Measurements from ENCODE around the gene SETBP1.

Gene SETBP1

GRCh38 chr18:44998360-44998759 lies 317.7 kb downstream of the SETBP1 start:
- in situ Hi-C loops (cut with HindIII; ENCODE audit: low pct_ligation_motif_present, low sequenced_read_pairs), result no loop called here
- no peaks in the 10 kb centered on the region for H3K36me3 ChIP-seq (replicated peaks)
- no peak overlapping the region for H3K4me3 ChIP-seq (ENCODE audit: low read depth, low read length)
- no peak for TF ChIP-seq CTCF (IDR thresholded peaks at IDR 0.05; ENCODE audit: low read depth, low read length, missing control alignments)
- DNase-seq, result no peak
- no peak overlapping the region for H3K27ac ChIP-seq
- no peaks in the 10 kb centered on the region for H3K27me3 ChIP-seq (replicated peaks)

DNA sequence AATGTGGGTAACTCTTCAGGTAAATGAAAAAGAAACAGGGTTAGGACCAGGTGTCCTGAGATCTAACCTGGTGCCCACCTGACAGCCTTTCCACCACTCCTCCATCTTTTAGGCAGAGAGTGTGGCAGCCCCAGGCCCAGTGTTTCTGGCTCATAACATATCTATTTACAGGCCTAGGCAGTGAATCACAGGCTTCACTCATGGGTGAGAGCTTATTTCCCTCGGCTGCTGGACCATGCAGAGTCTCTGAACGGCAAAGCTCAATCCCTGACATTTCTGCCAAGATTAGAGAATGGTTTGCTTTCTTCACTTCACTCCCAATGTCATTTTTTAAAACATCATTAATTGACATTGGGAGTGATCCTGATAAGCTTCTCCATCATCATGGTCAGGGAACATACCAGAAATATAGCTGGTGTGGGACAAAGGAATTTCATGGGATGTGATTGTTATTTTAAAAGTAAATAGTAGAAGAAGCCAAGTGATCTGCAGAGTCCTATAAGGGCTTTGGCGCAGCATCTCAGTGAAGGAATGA lies 323.9 kb downstream of the SETBP1 start:
- Histone ChIP-seq H3K27ac (no peak overlapping the region), H3K36me3 (replicated peaks) (no peaks in the 10 kb centered on the region), H3K27me3 (replicated peaks) (no peaks in the 10 kb centered on the region), H3K4me3 (ENCODE audit: low read depth, low read length) (no peak overlapping the region)
- DNase-seq, result no peak
- no peak for TF ChIP-seq CTCF (IDR thresholded peaks at IDR 0.05; ENCODE audit: low read depth, low read length, missing control alignments)
- in situ Hi-C loops (cut with HindIII; ENCODE audit: low pct_ligation_motif_present, low sequenced_read_pairs), result no loop called here

- in situ Hi-C loops (cut with HindIII; ENCODE audit: low pct_ligation_motif_present, low sequenced_read_pairs), result no loop called here
- Histone ChIP-seq H3K36me3 (replicated peaks) (no peaks in the 10 kb centered on the region), H3K27ac (no peak overlapping the region), H3K27me3 (replicated peaks) (no peaks in the 10 kb centered on the region), H3K4me3 (ENCODE audit: low read depth, low read length) (no peak overlapping the region)
- no peak for TF ChIP-seq CTCF (IDR thresholded peaks at IDR 0.05; ENCODE audit: low read depth, low read length, missing control alignments)
- DNase-seq, result no peak
These were observed 326.2 kb downstream of the SETBP1 start for GRCh38 chr18:45006934-45007333.

DNA sequence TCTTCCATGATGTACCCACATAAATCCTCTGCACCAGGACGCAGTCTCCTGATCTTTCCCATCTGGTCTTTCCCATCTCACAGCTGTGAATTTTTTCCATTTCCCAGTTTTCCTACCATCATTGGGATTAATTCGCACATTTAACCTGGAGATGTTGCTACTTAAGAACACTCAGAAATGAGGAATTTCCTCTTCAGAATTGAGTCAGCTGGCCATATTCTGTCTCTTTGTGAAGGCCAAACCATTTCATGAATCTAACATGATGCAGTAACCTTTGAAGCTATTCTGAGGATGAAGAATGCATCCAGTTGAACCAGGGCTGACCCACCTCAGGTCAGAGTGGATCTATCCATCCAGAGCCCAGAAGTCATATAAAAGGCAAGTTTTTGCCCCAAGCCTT lies 326.8 kb downstream of the SETBP1 start:
- no peak for DNase-seq
- in situ Hi-C loops (cut with HindIII; ENCODE audit: low pct_ligation_motif_present, low sequenced_read_pairs), result no loop called here
- Histone ChIP-seq H3K27me3 (replicated peaks) (no peaks in the 10 kb centered on the region), H3K4me3 (ENCODE audit: low read depth, low read length) (no peak overlapping the region), H3K36me3 (replicated peaks) (no peaks in the 10 kb centered on the region), H3K27ac (no peak overlapping the region)
- no peak for TF ChIP-seq CTCF (IDR thresholded peaks at IDR 0.05; ENCODE audit: low read depth, low read length, missing control alignments)

DNA sequence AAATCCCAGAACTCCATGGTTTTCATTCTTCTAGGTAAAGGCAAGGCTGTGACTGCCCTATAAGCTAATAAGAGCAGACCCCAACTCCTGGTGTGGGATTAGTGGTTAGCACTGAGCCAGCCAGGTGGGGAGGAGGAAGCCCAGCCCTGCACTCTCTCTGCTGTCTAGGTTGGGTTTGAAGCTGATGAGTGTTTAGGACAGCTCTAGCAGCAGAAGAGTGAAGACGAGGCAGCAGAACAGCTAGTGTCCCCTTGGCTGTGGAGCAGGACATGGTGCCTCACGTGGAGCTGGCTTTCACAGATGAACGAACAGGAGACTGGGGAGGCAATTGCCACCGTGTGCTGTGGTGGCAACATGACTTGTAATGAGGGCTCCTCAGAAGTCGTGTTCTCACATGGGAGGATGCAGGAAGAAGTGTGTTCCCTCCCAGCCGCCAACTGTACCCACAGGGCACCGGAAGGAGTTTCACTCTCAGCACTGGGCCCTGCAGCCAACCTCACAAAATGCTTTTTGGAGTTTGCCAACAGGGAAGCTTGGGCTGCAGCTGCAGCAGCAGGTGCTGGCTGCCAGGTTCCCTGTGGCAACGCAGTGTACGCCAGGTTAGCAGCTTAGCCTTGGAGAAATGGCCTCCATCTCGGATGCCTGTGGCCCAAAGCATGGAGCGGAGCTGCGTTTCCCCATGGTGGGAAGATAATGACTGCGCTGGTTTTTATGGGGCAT lies 328.2 kb downstream of the SETBP1 start:
- Histone ChIP-seq H3K27ac (no peak overlapping the region), H3K4me3 (ENCODE audit: low read depth, low read length) (no peak overlapping the region), H3K36me3 (replicated peaks) (no peaks in the 10 kb centered on the region), H3K27me3 (replicated peaks) (no peaks in the 10 kb centered on the region)
- no peak for DNase-seq
- in situ Hi-C loops (cut with HindIII; ENCODE audit: low pct_ligation_motif_present, low sequenced_read_pairs), result no loop called here
- no peak for TF ChIP-seq CTCF (IDR thresholded peaks at IDR 0.05; ENCODE audit: low read depth, low read length, missing control alignments)

DNA sequence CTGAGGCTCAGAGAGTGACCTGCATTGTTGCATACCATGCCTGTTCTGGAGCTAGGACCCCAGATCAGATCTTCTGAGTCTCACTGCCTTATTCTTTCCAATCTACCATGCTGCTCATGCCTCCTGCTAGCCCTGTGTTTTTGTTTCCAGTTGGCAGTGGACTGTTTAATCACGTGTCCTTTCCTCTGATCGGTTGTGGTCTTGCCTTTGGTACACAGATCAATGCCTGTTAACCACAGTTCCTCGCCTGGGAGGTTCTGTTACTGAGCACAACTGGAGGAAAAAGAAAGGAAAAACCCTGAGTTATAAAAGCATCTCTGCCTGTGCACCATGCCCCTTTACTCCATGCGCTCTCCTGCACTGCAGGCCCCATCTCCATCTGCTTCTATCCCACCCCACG lies 329.1 kb downstream of the SETBP1 start:
- no peak for DNase-seq
- in situ Hi-C loops (cut with HindIII; ENCODE audit: low pct_ligation_motif_present, low sequenced_read_pairs), result no loop called here
- no peak for TF ChIP-seq CTCF (IDR thresholded peaks at IDR 0.05; ENCODE audit: low read depth, low read length, missing control alignments)
- Histone ChIP-seq H3K27me3 (replicated peaks) (no peaks in the 10 kb centered on the region), H3K27ac (no peak overlapping the region), H3K36me3 (replicated peaks) (no peaks in the 10 kb centered on the region), H3K4me3 (ENCODE audit: low read depth, low read length) (no peak overlapping the region)
